Endothelial cell of umbilical vein (primary cell): ENCODE results near the gene PSME3IP1. TPM values are rescaled to one million over a fixed set of nuclear protein-coding genes. Genes with fewer than 3 reads are reported as not detected.

Experiments
- BruUV-seq: library from RNA; stranded (reverse); fragments of 400-500 nt; replicated peaks from 2 replicates; lab custom pipeline; 2021; lab: Mats Ljungman, UMichigan
- CTCF ChIA-PET: fragments of 300-600, 350-600 bp; sonication (Branson Sonifier 250); formaldehyde crosslinking; loops from one replicate; lab custom pipeline; 2021; ENCODE audit warnings: antibody characterized with exemption, inconsistent platforms; lab: Charles Lee
- POLR2A ChIA-PET: fragments of 300-600, 350-600 bp; sonication (Branson Sonifier 250); formaldehyde crosslinking; loops from one replicate; lab custom pipeline; 2021; ENCODE audit warnings: antibody characterized with exemption, inconsistent platforms; lab: Charles Lee
- DNase-seq: peaks from one replicate; pipeline ENCODE4 v3.0.0-alpha.2; 2011; ENCODE audit warnings: low read depth, low spot score
- FAIRE-seq: peaks from 2 replicates; lab custom pipeline; 2011; peaks lifted over from hg19 to GRCh38; lab: Jason Lieb, UNC
- H2AFZ ChIP-seq: 2 replicates; pipeline ENCODE4 v1.6.0; 2012; ENCODE audit warnings: low read depth, low read length, control low read depth, inconsistent platforms
- H3K27ac ChIP-seq: 2 replicates; pipeline ENCODE4 v1.5.1; 2011; ENCODE audit warnings: low read depth, mild to moderate bottlenecking, control low read depth, low read length, moderate library complexity; ENCODE audit not compliant: insufficient read depth
- H3K27me3 ChIP-seq, 2 experiments: 2 replicates each; pipeline versions ENCODE4 v1.6.0 to v1.6.1; 2011; ENCODE audit warnings: low read length in 2 of 2, mixed read lengths in 1 of 2; ENCODE audit not compliant: control insufficient read depth in 2 of 2, insufficient read depth in 2 of 2
- H3K36me3 ChIP-seq, 2 experiments: 2 replicates in 1 of 2; 3 replicates in 1 of 2; pipeline ENCODE4 v1.5.1; 2011; ENCODE audit warnings: low read length in 2 of 2, mild to moderate bottlenecking in 1 of 2, moderate library complexity in 1 of 2; ENCODE audit not compliant: control insufficient read depth in 2 of 2, insufficient read depth in 2 of 2; ENCODE audit errors: extremely low read depth in 1 of 2
- H3K4me1 ChIP-seq: 3 replicates; pipeline ENCODE4 v1.5.1; 2011; ENCODE audit warnings: mild to moderate bottlenecking, low read length; ENCODE audit not compliant: control insufficient read depth, insufficient read depth; ENCODE audit errors: extremely low read depth
- H3K4me2 ChIP-seq: 2 replicates; pipeline ENCODE4 v1.6.1; 2011; ENCODE audit warnings: low read length, control low read depth, mixed read lengths; ENCODE audit not compliant: insufficient read depth
- H3K4me3 ChIP-seq, 3 experiments: fragments of 200-600 bp in 1 of 3; sonication (generic), shearing (Covaris generic) in 1 of 3; replicated peaks in 1 of 3; 2 replicates each; pipeline ENCODE4 v1.5.1; 2011 to 2016; ENCODE audit warnings: control low read depth in 3 of 3, low read length in 3 of 3, mild to moderate bottlenecking in 2 of 3, inconsistent platforms in 1 of 3, low read depth in 1 of 3, moderate library complexity in 1 of 3; ENCODE audit not compliant: insufficient read depth in 1 of 3
- H3K79me2 ChIP-seq: 2 replicates; pipeline ENCODE4 v1.6.0; 2012; ENCODE audit warnings: low read length, inconsistent platforms; ENCODE audit not compliant: control insufficient read depth, insufficient read depth
- H3K9ac ChIP-seq: replicated peaks from 2 replicates; pipeline ENCODE3; 2011; ENCODE audit warnings: low read length, control low read depth; ENCODE audit not compliant: insufficient read depth; ENCODE audit errors: extremely low read depth
- H3K9me1 ChIP-seq: replicated peaks from 3 replicates; pipeline ENCODE4 v1.6.0; 2011; ENCODE audit warnings: mild to moderate bottlenecking, low read length; ENCODE audit not compliant: control insufficient read depth, insufficient read depth; ENCODE audit errors: extremely low read depth
- H3K9me3 ChIP-seq: replicated peaks from 2 replicates; pipeline ENCODE4 v1.5.1; 2012; ENCODE audit warnings: low read length, inconsistent platforms; ENCODE audit not compliant: control insufficient read depth, insufficient read depth
- H4K20me1 ChIP-seq: replicated peaks from 2 replicates; pipeline ENCODE3; 2011; ENCODE audit warnings: mild to moderate bottlenecking, low read length; ENCODE audit not compliant: control insufficient read depth, insufficient read depth; ENCODE audit errors: extremely low read depth
- CTCF ChIP-seq, 2 donors: IDR thresholded peaks; 1 replicate in 1 of 2; 2 replicates in 1 of 2; pipeline ENCODE4 v1.5.1; 2011; ENCODE audit warnings: low read length in 2 of 2, mild to moderate bottlenecking in 2 of 2, moderate library complexity in 2 of 2, control low read depth in 1 of 2, inconsistent platforms in 1 of 2, low read depth in 1 of 2; ENCODE audit not compliant: insufficient read depth in 1 of 2; ENCODE audit errors: extremely low read depth in 1 of 2
- EZH2 ChIP-seq: IDR thresholded peaks from 2 replicates; pipeline ENCODE4 v1.6.1; 2012; ENCODE audit warnings: borderline replicate concordance, low read depth, mild to moderate bottlenecking, moderate library complexity, low read length, inconsistent platforms; ENCODE audit not compliant: severe bottlenecking
- GATA2 ChIP-seq: IDR thresholded peaks from 2 replicates; pipeline ENCODE4 v1.7.0; 2011; ENCODE audit warnings: low read depth, mild to moderate bottlenecking, moderate library complexity, mixed read lengths, low read length; ENCODE audit not compliant: insufficient read length, insufficient read depth
- MAX ChIP-seq: IDR thresholded peaks from 2 replicates; pipeline ENCODE4 v1.6.1; 2011; ENCODE audit not compliant: insufficient read depth, insufficient read length
- MYC ChIP-seq: IDR thresholded peaks from one replicate; pipeline ENCODE4 v1.6.1; 2011; ENCODE audit warnings: mild to moderate bottlenecking, low read depth, low read length
- POLR2AphosphoS5 ChIP-seq: IDR thresholded peaks from 2 replicates; pipeline ENCODE4 v1.6.1; 2012; ENCODE audit warnings: low read depth, mild to moderate bottlenecking, control low read depth, low read length, moderate library complexity; ENCODE audit not compliant: insufficient read depth
- dilution Hi-C: fragments of 300-500 bp; cut with MboI; formaldehyde crosslinking; loops from one replicate; pipeline ENCODE4 v1.15.0; 2019; ENCODE audit warnings: low sequenced_read_pairs; ENCODE audit not compliant: extremely low pct_ligation_motif_present
- intact Hi-C: fragments of 100-400 bp; cut with micrococcal nuclease; formaldehyde crosslinking; loops from one replicate; pipeline ENCODE4 v1.10.0; 2022
- polyA plus RNA-seq, 4 experiments: library from polyadenylated mRNA; depleted of rRNA in 3 of 4; stranded (reverse) in 3 of 4; unstranded in 1 of 4; fragments of >200 nt; gene quantifications; 2 replicates each; pipeline versions ENCODE4 v1.2.1 to v1.2.3, GENCODE V29; 2011 to 2012; ENCODE audit warnings: missing spikeins in 1 of 4
- total RNA-seq: library from RNA; stranded (reverse); gene quantifications from 2 replicates; pipeline ENCODE4 v1.2.3, GENCODE V29; 2021

Gene PSME3IP1
- total and polyA plus RNA-seq, 2 donors (not counting 3 experiments of a cell fraction or from before 2014, with no cell fraction given): 86.2 to 91.8 TPM

GRCh38 chr16:57133886-57134285 is 52.0 kb downstream of the PSME3IP1 start:
- Histone ChIP-seq H3K36me3 (peaks cover 0 to under 1% of the 10 kb centered on the region in 2 experiments), H3K79me2 (no peaks in the 10 kb centered on the region), H3K9me1 (no peaks in the 10 kb centered on the region), H3K27ac (no peak overlapping the region), H3K9ac (no peak overlapping the region), H3K4me2 (no peak overlapping the region), H3K9me3 (no peaks in the 10 kb centered on the region), H2AFZ (no peak overlapping the region), H3K4me1 (no peaks in the 10 kb centered on the region), H3K27me3 (no peaks in the 10 kb centered on the region), H3K4me3 (no peak overlapping the region), H4K20me1 (no peaks in the 10 kb centered on the region)
- dilution Hi-C loops: no loop called here
- DNase-seq (no peak), FAIRE-seq (no peak)
- ChIA-PET POLR2A (no interaction called here), CTCF (interaction anchor here (0.8 to 4.0 kb wide), 5 partner anchors 11 to 42 kb away, joined by 3 to 17 read pairs (median 3); partner anchors contain the start of gene CPNE2)
- no peak for TF ChIP-seq MAX
- TF ChIP-seq MYC: no peak
- no peak for TF ChIP-seq GATA2
- no peak for TF ChIP-seq EZH2
- no peak for TF ChIP-seq POLR2AphosphoS5
- TF ChIP-seq CTCF (IDR thresholded peaks at IDR 0.05; ENCODE audit: extremely low read depth in 1 of 2, insufficient read depth in 1 of 2, low read depth in 1 of 2, low read length in 2 of 2): no peak
- intact Hi-C loops: no loop called here
- BruUV-seq: no TSS peak
